Cardiac muscle cell (in vitro differentiated cells and primary cell): ENCODE results near the gene SLC9A3. TPM values are rescaled to one million over a fixed set of nuclear protein-coding genes. Genes with fewer than 3 reads are reported as not detected.

Experiments
- DNase-seq, 2 donors: peaks; one replicate each; pipeline versions ENCODE4 v3.0.0 to v3.0.0-alpha.2; 2010 to 2017; ENCODE audit warnings: low read depth in 1 of 2, low spot score in 1 of 2
- H3K27ac ChIP-seq: fragments of 200-600 bp; sonication (generic); 2 replicates; pipeline ENCODE4 v1.5.1; 2016
- H3K27me3 ChIP-seq: fragments of 200-600 bp; sonication (generic); 2 replicates; pipeline ENCODE4 v1.6.0; 2016; ENCODE audit warnings: control low read depth
- H3K36me3 ChIP-seq: fragments of 200-600 bp; sonication (generic); 2 replicates; pipeline ENCODE4 v1.5.1; 2016; ENCODE audit warnings: control low read depth
- H3K4me1 ChIP-seq: fragments of 200-600 bp; sonication (generic); 2 replicates; pipeline ENCODE4 v1.8.1; 2017; ENCODE audit warnings: low read depth, mild to moderate bottlenecking, mixed run types
- H3K4me3 ChIP-seq: fragments of 200-600 bp; sonication (generic); 2 replicates; pipeline ENCODE4 v1.5.1; 2016; ENCODE audit warnings: mild to moderate bottlenecking
- H3K9me3 ChIP-seq: fragments of 200-600 bp; sonication (generic); 2 replicates; pipeline ENCODE4 v1.5.1; 2017; ENCODE audit warnings: low read depth, mild to moderate bottlenecking, control low read depth
- CTCF ChIP-seq: IDR thresholded peaks from 2 replicates; pipeline ENCODE4 v1.5.1; 2012; ENCODE audit warnings: low read depth, mild to moderate bottlenecking, low read length
- polyA plus RNA-seq: library from polyadenylated mRNA; unstranded; fragments of >200 nt; fragmentation: Nextera tagmentation; extraction: Ambion mirVana; gene quantifications from 2 replicates; pipeline ENCODE4 v1.2.1, GENCODE V29; 2016
- total RNA-seq: library from RNA; depleted of rRNA; stranded (reverse); fragments of >200 nt; gene quantifications from 2 replicates; pipeline ENCODE4 v1.2.3, GENCODE V29; 2016

Gene SLC9A3
- total and polyA plus RNA-seq, 2 experiments from 2014 or later, result 4.8 to 15.3 TPM

GRCh38 chr5:568061-568781 lies 44.0 kb upstream of the SLC9A3 start:
- H3K27me3 ChIP-seq, result peaks cover 6% of the 10 kb centered on the region

GRCh38 chr5:567664-568060 lies 43.4 kb upstream of the SLC9A3 start:
- DNase-seq, result no peak
- Histone ChIP-seq H3K27ac (no peak overlapping the region), H3K9me3 (no peaks in the 10 kb centered on the region), H3K4me3 (no peak overlapping the region), H3K4me1 (no peaks in the 10 kb centered on the region), H3K36me3 (no peaks in the 10 kb centered on the region), H3K27me3 (peaks cover 6% of the 10 kb centered on the region)
- no peak for TF ChIP-seq CTCF

More at GRCh38 chr5:568061-568781, 44.0 kb upstream of the SLC9A3 start:
- Histone ChIP-seq H3K9me3 (no peaks in the 10 kb centered on the region), H3K4me3 (no peak overlapping the region), H3K36me3 (no peaks in the 10 kb centered on the region), H3K4me1 (no peaks in the 10 kb centered on the region), H3K27ac (no peak overlapping the region)
- no peak for TF ChIP-seq CTCF
- no peak for DNase-seq

GRCh38 chr5:566636-567309 lies 42.5 kb upstream of the SLC9A3 start:
- no peaks in the 10 kb centered on the region for H3K36me3 ChIP-seq
- no peaks in the 10 kb centered on the region for H3K4me1 ChIP-seq
- TF ChIP-seq CTCF, result no peak
- H3K4me3 ChIP-seq, result no peak overlapping the region
- peaks cover 6% of the 10 kb centered on the region for H3K27me3 ChIP-seq
- no peaks in the 10 kb centered on the region for H3K9me3 ChIP-seq
- H3K27ac ChIP-seq, result no peak overlapping the region
- DNase-seq, result no peak

- Histone ChIP-seq H3K27me3 (peaks cover 6% of the 10 kb centered on the region), H3K27ac (no peak overlapping the region), H3K4me3 (no peak overlapping the region), H3K4me1 (no peaks in the 10 kb centered on the region), H3K36me3 (no peaks in the 10 kb centered on the region), H3K9me3 (no peaks in the 10 kb centered on the region)
- DNase-seq, result peak in 1 of 2 donors; percentile 8
- no peak for TF ChIP-seq CTCF
Measured at GRCh38 chr5:565782-566440, 41.7 kb upstream of the SLC9A3 start.

- no peak for DNase-seq
- H3K9me3 ChIP-seq, result no peaks in the 10 kb centered on the region
- H3K4me3 ChIP-seq, result no peak overlapping the region
- peaks cover 6% of the 10 kb centered on the region for H3K27me3 ChIP-seq
- H3K36me3 ChIP-seq, result no peaks in the 10 kb centered on the region
- H3K27ac ChIP-seq, result no peak overlapping the region
- TF ChIP-seq CTCF, result no peak
- no peaks in the 10 kb centered on the region for H3K4me1 ChIP-seq
Measured at GRCh38 chr5:561408-561807, 37.2 kb upstream of the SLC9A3 start.
